Stimulated activated memory B cell treated with anti-CD40 and anti-IgM and Interleukin-4, amounts not matched to agents 10 μg/mL and 1 μg/mL and 100 μg/mL, for 72 hours (primary cell): ENCODE measurements around the gene ADAMTS2.
"Not testable (repeated sequence)": the region's sequence is repeated elsewhere in the genome, so short reads cannot be mapped to it uniquely, and the experiment has no call there.

Source experiments
- ATAC-seq: fragments of 150-1000 bp; cut with Tn5 transposase; 2 replicates; pipeline ENCODE4 v1.10.0; 2021
- H3K27ac Mint-ChIP-seq: one replicate; pipeline ENCODE4 v1.8.0; 2022; ENCODE audit warnings: mild to moderate bottlenecking, mixed read lengths
- H3K27me3 Mint-ChIP-seq: one replicate; pipeline ENCODE4 v1.8.0; 2022; ENCODE audit warnings: mixed read lengths
- H3K36me3 Mint-ChIP-seq: one replicate; pipeline ENCODE4 v1.8.0; 2022; ENCODE audit warnings: mixed read lengths
- H3K4me1 Mint-ChIP-seq: one replicate; pipeline ENCODE4 v1.8.0; 2022; ENCODE audit warnings: mixed read lengths
- H3K4me3 Mint-ChIP-seq: one replicate; pipeline ENCODE4 v1.8.0; 2022; ENCODE audit warnings: mild to moderate bottlenecking, moderate library complexity, mixed read lengths
- H3K9me3 Mint-ChIP-seq: one replicate; pipeline ENCODE4 v1.8.0; 2022; ENCODE audit warnings: mixed read lengths

The ADAMTS2 gene

GRCh38 chr5:179325296-179326031 is 19.8 kb downstream of the ADAMTS2 start:
- Mint-ChIP-seq H3K27ac (no peak overlapping the region), H3K4me1 (no peaks in the 10 kb centered on the region), H3K9me3 (no peaks in the 10 kb centered on the region), H3K36me3 (no peaks in the 10 kb centered on the region), H3K27me3 (peaks cover 42% of the 10 kb centered on the region), H3K4me3 (no peak overlapping the region)
- no peak for ATAC-seq

- Mint-ChIP-seq H3K9me3 (no peaks in the 10 kb centered on the region), H3K4me1 (no peaks in the 10 kb centered on the region), H3K4me3 (no peak overlapping the region), H3K27me3 (peaks cover 36% of the 10 kb centered on the region), H3K36me3 (no peaks in the 10 kb centered on the region), H3K27ac (no peak overlapping the region)
- no peak for ATAC-seq
Measured at GRCh38 chr5:179324760-179325295, 20.4 kb downstream of the ADAMTS2 start.

GRCh38 chr5:179324316-179324715 is 20.9 kb downstream of the ADAMTS2 start:
- not testable (repeated sequence) for H3K4me1 Mint-ChIP-seq, H3K4me3 Mint-ChIP-seq, ATAC-seq, H3K9me3 Mint-ChIP-seq, H3K27ac Mint-ChIP-seq, H3K36me3 Mint-ChIP-seq
- H3K27me3 Mint-ChIP-seq, result peaks cover 36% of the 10 kb centered on the region

- Mint-ChIP-seq H3K27me3 (peaks cover 36% of the 10 kb centered on the region), H3K27ac (no peak overlapping the region), H3K36me3 (no peaks in the 10 kb centered on the region), H3K4me1 (no peaks in the 10 kb centered on the region), H3K4me3 (no peak overlapping the region), H3K9me3 (no peaks in the 10 kb centered on the region)
- no peak for ATAC-seq
Measured at GRCh38 chr5:179323026-179323870, 22.0 kb downstream of the ADAMTS2 start.

- ATAC-seq, result peak; percentile 5
- Mint-ChIP-seq H3K4me1 (no peaks in the 10 kb centered on the region), H3K27me3 (peaks cover 27% of the 10 kb centered on the region), H3K4me3 (no peak overlapping the region), H3K36me3 (no peaks in the 10 kb centered on the region), H3K9me3 (no peaks in the 10 kb centered on the region), H3K27ac (no peak overlapping the region)
Measured at GRCh38 chr5:179322071-179323025, 22.9 kb downstream of the ADAMTS2 start.

- H3K9me3 Mint-ChIP-seq, result no peaks in the 10 kb centered on the region
- H3K4me1 Mint-ChIP-seq, result no peaks in the 10 kb centered on the region
- peaks cover 19% of the 10 kb centered on the region for H3K27me3 Mint-ChIP-seq
- no peak overlapping the region for H3K4me3 Mint-ChIP-seq
- ATAC-seq, result no peak
- no peak overlapping the region for H3K27ac Mint-ChIP-seq
- H3K36me3 Mint-ChIP-seq, result no peaks in the 10 kb centered on the region
Measured at GRCh38 chr5:179321206-179321987, 23.9 kb downstream of the ADAMTS2 start.

- Mint-ChIP-seq H3K27me3 (peaks cover 29% of the 10 kb centered on the region), H3K4me3 (no peak overlapping the region), H3K36me3 (no peaks in the 10 kb centered on the region), H3K9me3 (no peaks in the 10 kb centered on the region), H3K27ac (no peak overlapping the region), H3K4me1 (no peaks in the 10 kb centered on the region)
- no peak for ATAC-seq
Measured at GRCh38 chr5:179319741-179320281, 25.4 kb downstream of the ADAMTS2 start.

- H3K4me3 Mint-ChIP-seq, result no peak overlapping the region
- H3K9me3 Mint-ChIP-seq, result no peaks in the 10 kb centered on the region
- H3K27me3 Mint-ChIP-seq, result peaks cover 32% of the 10 kb centered on the region
- ATAC-seq, result no peak
- no peaks in the 10 kb centered on the region for H3K4me1 Mint-ChIP-seq
- H3K36me3 Mint-ChIP-seq, result no peaks in the 10 kb centered on the region
- no peak overlapping the region for H3K27ac Mint-ChIP-seq
Measured at GRCh38 chr5:179319123-179319522, 26.1 kb downstream of the ADAMTS2 start.

- Mint-ChIP-seq H3K4me1 (no peaks in the 10 kb centered on the region), H3K4me3 (no peak overlapping the region)
- no peak for ATAC-seq
Measured at GRCh38 chr5:179318221-179318955, 26.9 kb downstream of the ADAMTS2 start.

GRCh38 chr5:179317411-179318220 is 27.6 kb downstream of the ADAMTS2 start:
- Mint-ChIP-seq H3K27me3 (peaks cover 32% of the 10 kb centered on the region), H3K4me1 (no peaks in the 10 kb centered on the region), H3K36me3 (no peaks in the 10 kb centered on the region), H3K4me3 (no peak overlapping the region), H3K27ac (no peak overlapping the region), H3K9me3 (no peaks in the 10 kb centered on the region)
- no peak for ATAC-seq

More at GRCh38 chr5:179318221-179318955, 26.9 kb downstream of the ADAMTS2 start:
- Mint-ChIP-seq H3K27me3 (peaks cover 32% of the 10 kb centered on the region), H3K27ac (no peak overlapping the region), H3K36me3 (no peaks in the 10 kb centered on the region), H3K9me3 (no peaks in the 10 kb centered on the region)

GRCh38 chr5:179316982-179317381 is 28.3 kb downstream of the ADAMTS2 start:
- Mint-ChIP-seq H3K36me3 (no peaks in the 10 kb centered on the region), H3K27ac (no peak overlapping the region), H3K27me3 (peaks cover 30% of the 10 kb centered on the region), H3K9me3 (no peaks in the 10 kb centered on the region), H3K4me3 (no peak overlapping the region), H3K4me1 (no peaks in the 10 kb centered on the region)
- no peak for ATAC-seq

- Mint-ChIP-seq H3K27ac (no peak overlapping the region), H3K4me1 (no peaks in the 10 kb centered on the region)
Measured at GRCh38 chr5:179316111-179316551, 29.1 kb downstream of the ADAMTS2 start.

More at GRCh38 chr5:179316111-179316551, 29.1 kb downstream of the ADAMTS2 start:
- H3K36me3 Mint-ChIP-seq, result no peaks in the 10 kb centered on the region
- no peak for ATAC-seq
- no peaks in the 10 kb centered on the region for H3K9me3 Mint-ChIP-seq
- peaks cover 22% of the 10 kb centered on the region for H3K27me3 Mint-ChIP-seq
- no peak overlapping the region for H3K4me3 Mint-ChIP-seq
